ENCODE measurements around the gene AP1B1.

GRCh38 chr22:29426476-29426875 lies 38.1 kb upstream of the AP1B1 start:
- TF ChIP-seq POLR2A (IDR thresholded peaks at IDR 0.05; ENCODE audit: low read depth, low read length) (no peak), CTCF (conservative IDR thresholded peaks at IDR 0.05; ENCODE audit: low read depth, low read length) (no peak), MAFK (IDR thresholded peaks at IDR 0.05; ENCODE audit: low read depth, low read length) (no peak), USF2 (IDR thresholded peaks at IDR 0.05; ENCODE audit: low read depth, low read length) (no peak), NFE2L2 (IDR thresholded peaks at IDR 0.05; ENCODE audit: low read depth, low read length) (no peak), MAZ (IDR thresholded peaks at IDR 0.05; ENCODE audit: borderline replicate concordance, low read depth, low read length) (no peak)

Measured in IMR-90 (cell line).